ENCODE results near the gene SPOCD1.

Gene SPOCD1

GRCh38 chr1:31745946-31746670 lies 69.7 kb downstream of the SPOCD1 start:
- Histone ChIP-seq H3K27me3 (ENCODE audit: control insufficient read depth, insufficient read depth, low read length) (no peaks in the 10 kb centered on the region), H3K36me3 (ENCODE audit: control insufficient read depth, insufficient read depth, low read length) (peaks cover 5% of the 10 kb centered on the region), H3K9me3 (ENCODE audit: control insufficient read depth, insufficient read depth, low read length) (no peaks in the 10 kb centered on the region), H3K4me1 (ENCODE audit: control insufficient read depth, insufficient read depth, low read length) (peaks cover 10% of the 10 kb centered on the region), H3K4me3 (ENCODE audit: low read depth, low read length) (no peak overlapping the region), H3K9ac (ENCODE audit: low read depth, low read length) (no peak overlapping the region)

DNA sequence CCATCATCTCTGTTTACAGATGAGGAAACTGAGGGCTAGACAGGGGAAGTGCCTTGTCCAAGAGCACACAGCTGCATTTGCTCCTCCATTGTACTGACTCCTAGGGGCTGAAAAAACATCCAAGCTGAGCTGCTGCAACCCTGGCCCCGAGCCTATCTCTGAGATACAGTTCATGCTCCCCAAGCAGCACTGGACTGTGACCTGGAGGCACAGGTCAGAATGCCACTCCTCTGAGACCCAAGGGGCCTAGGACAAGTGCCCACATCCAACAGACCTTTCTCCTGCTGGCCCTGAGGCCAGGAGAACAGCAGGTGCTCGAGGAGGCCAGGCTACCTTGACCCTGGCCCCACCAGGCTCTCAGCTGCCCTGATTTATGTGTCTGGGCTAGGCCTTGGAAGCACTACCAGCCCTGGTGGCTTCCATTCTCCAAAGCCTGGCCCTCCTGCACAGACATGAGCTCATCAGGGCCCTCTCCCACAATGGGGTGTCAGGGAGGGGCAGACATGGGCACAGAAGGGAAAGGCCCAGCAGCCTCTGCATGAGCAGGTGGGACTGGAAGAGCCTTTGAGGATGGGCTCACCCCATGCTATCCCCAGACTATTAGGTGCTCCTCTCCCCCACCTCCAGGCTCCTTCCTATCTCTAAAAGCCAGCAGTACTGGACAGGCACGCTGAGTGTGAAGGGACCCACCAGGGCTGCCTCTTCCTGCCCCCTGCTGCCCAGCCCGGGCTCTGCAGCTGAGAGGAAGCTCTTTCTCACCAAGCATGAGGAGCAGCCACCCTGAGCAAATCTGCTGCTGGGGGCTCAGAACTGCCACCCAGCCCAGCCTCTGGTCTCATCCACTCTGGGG lies 70.5 kb downstream of the SPOCD1 start:
- Histone ChIP-seq H3K4me3 (ENCODE audit: low read depth, low read length) (no peak overlapping the region), H3K9ac (ENCODE audit: low read depth, low read length) (peak overlapping the region; percentile 24), H3K9me3 (ENCODE audit: control insufficient read depth, insufficient read depth, low read length) (no peaks in the 10 kb centered on the region), H3K36me3 (ENCODE audit: control insufficient read depth, insufficient read depth, low read length) (peaks cover 6% of the 10 kb centered on the region), H3K27me3 (ENCODE audit: control insufficient read depth, insufficient read depth, low read length) (no peaks in the 10 kb centered on the region), H3K4me1 (ENCODE audit: control insufficient read depth, insufficient read depth, low read length) (peaks cover 10% of the 10 kb centered on the region)

- Histone ChIP-seq H3K9me3 (ENCODE audit: control insufficient read depth, insufficient read depth, low read length) (no peaks in the 10 kb centered on the region), H3K4me3 (ENCODE audit: low read depth, low read length) (no peak overlapping the region), H3K9ac (ENCODE audit: low read depth, low read length) (no peak overlapping the region), H3K36me3 (ENCODE audit: control insufficient read depth, insufficient read depth, low read length) (peaks cover 10% of the 10 kb centered on the region), H3K27me3 (ENCODE audit: control insufficient read depth, insufficient read depth, low read length) (no peaks in the 10 kb centered on the region), H3K4me1 (ENCODE audit: control insufficient read depth, insufficient read depth, low read length) (peaks cover 10% of the 10 kb centered on the region)
Observed at GRCh38 chr1:31744165-31744888, 71.5 kb downstream of the SPOCD1 start.

GRCh38 chr1:31742462-31743212 lies 73.2 kb downstream of the SPOCD1 start:
- H3K9me3 ChIP-seq (ENCODE audit: control insufficient read depth, insufficient read depth, low read length) = no peaks in the 10 kb centered on the region
- peaks cover 10% of the 10 kb centered on the region for H3K4me1 ChIP-seq (ENCODE audit: control insufficient read depth, insufficient read depth, low read length)
- H3K9ac ChIP-seq (ENCODE audit: low read depth, low read length) = no peak overlapping the region
- H3K36me3 ChIP-seq (ENCODE audit: control insufficient read depth, insufficient read depth, low read length) = peaks cover 23% of the 10 kb centered on the region
- no peaks in the 10 kb centered on the region for H3K27me3 ChIP-seq (ENCODE audit: control insufficient read depth, insufficient read depth, low read length)
- H3K4me3 ChIP-seq (ENCODE audit: low read depth, low read length) = no peak overlapping the region
